GM19238 (cell line): ENCODE results near the gene CDCA4.
"Not testable (repeated sequence)": the region's sequence is repeated elsewhere in the genome, so short reads cannot be mapped to it uniquely, and the experiment has no call there.

Experiments
- DNase-seq: peaks from one replicate; pipeline ENCODE4 v3.0.0; 2011; ENCODE audit warnings: low spot score; ENCODE audit not compliant: insufficient read length

CDCA4 gene

GRCh38 chr14:105034315-105035039 lies 13.6 kb upstream of the CDCA4 start:
- DNase-seq = no peak

GRCh38 chr14:105033412-105033900 lies 12.6 kb upstream of the CDCA4 start:
- not testable (repeated sequence) for DNase-seq

GRCh38 chr14:105032451-105032901 lies 11.6 kb upstream of the CDCA4 start:
- DNase-seq = not testable (repeated sequence)

- DNase-seq = no peak
These were observed 10.0 kb upstream of the CDCA4 start for GRCh38 chr14:105030836-105031396.

GRCh38 chr14:105030194-105030593 lies 9.3 kb upstream of the CDCA4 start:
- DNase-seq = no peak

- DNase-seq = no peak
These were observed 8.5 kb upstream of the CDCA4 start for GRCh38 chr14:105029402-105029801.

- no peak for DNase-seq
These were observed 7.5 kb upstream of the CDCA4 start for GRCh38 chr14:105028251-105028927.

GRCh38 chr14:105027718-105028117 lies 6.8 kb upstream of the CDCA4 start:
- not testable (repeated sequence) for DNase-seq

- DNase-seq = no peak
These were observed 6.1 kb upstream of the CDCA4 start for GRCh38 chr14:105026802-105027563.

GRCh38 chr14:105026033-105026785 lies 5.3 kb upstream of the CDCA4 start:
- no peak for DNase-seq

- no peak for DNase-seq
These were observed 4.5 kb upstream of the CDCA4 start for GRCh38 chr14:105025429-105025828.

- no peak for DNase-seq
These were observed 3.1 kb upstream of the CDCA4 start for GRCh38 chr14:105023791-105024480.

GRCh38 chr14:105023144-105023543 lies 2.3 kb upstream of the CDCA4 start:
- DNase-seq = no peak

GRCh38 chr14:105022276-105022670 lies 1.4 kb upstream of the CDCA4 start:
- DNase-seq = no peak

- no peak for DNase-seq
These were observed 883 bp upstream of the CDCA4 start for GRCh38 chr14:105021656-105022275.

- DNase-seq = peak; percentile 39
These were observed 745 bp downstream of the CDCA4 start for GRCh38 chr14:105019861-105020814.

GRCh38 chr14:105018414-105018813 lies 2.5 kb downstream of the CDCA4 start:
- DNase-seq = no peak

GRCh38 chr14:105015905-105016304 lies 5.0 kb downstream of the CDCA4 start:
- DNase-seq = no peak

- DNase-seq = no peak
These were observed 5.6 kb downstream of the CDCA4 start for GRCh38 chr14:105015242-105015641.
